SK-N-SH (cell line): ENCODE data around the gene DDX50.

Source experiments
- EZH2phosphoT487 ChIP-seq: fragments of 200-600 bp; sonication (generic); IDR thresholded peaks from 2 replicates; pipeline ENCODE4 v1.6.1; 2017; ENCODE audit warnings: low read depth, mixed run types, mild to moderate bottlenecking, antibody characterized with exemption, moderate library complexity, borderline replicate concordance
- JUND ChIP-seq: IDR thresholded peaks from 2 replicates; pipeline ENCODE4 v1.4.0; 2012
- NFIC ChIP-seq: IDR thresholded peaks from 2 replicates; pipeline ENCODE4 v1.4.0; 2012; ENCODE audit warnings: borderline replicate concordance
- RCOR1 ChIP-seq: fragments of 150-350 bp; IDR thresholded peaks from 2 replicates; pipeline ENCODE4 v1.6.1; 2017; ENCODE audit warnings: antibody characterized with exemption, low read length
- TF ChIP-seq, protein P1 (sequence below): fragments of 200-600 bp; sonication (generic); IDR thresholded peaks from 2 replicates; pipeline ENCODE4 v1.6.1; 2017; ENCODE audit warnings: antibody characterized with exemption, mild to moderate bottlenecking, moderate library complexity

DNA sequence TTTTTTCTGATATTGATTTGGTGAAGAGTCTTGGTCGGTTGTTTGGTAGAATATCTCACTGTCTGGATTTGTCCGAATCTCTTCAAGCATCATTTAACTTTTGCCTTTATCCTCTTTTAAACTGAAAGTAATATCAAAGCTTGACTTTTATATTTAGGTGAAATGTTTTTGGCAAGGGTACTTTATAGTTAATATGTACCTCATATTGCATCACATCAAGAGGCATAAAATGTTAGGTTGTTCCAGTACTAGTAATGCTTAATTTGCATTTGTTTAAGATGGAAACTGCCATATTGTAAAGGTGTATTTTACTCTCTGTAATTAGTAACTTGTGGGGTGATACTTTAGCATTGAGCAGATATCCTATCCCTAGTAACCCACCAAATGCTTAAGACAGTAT lies 37.8 kb downstream of the DDX50 start:
- TF ChIP-seq EZH2phosphoT487: no peak
- TF ChIP-seq, protein P1, sequence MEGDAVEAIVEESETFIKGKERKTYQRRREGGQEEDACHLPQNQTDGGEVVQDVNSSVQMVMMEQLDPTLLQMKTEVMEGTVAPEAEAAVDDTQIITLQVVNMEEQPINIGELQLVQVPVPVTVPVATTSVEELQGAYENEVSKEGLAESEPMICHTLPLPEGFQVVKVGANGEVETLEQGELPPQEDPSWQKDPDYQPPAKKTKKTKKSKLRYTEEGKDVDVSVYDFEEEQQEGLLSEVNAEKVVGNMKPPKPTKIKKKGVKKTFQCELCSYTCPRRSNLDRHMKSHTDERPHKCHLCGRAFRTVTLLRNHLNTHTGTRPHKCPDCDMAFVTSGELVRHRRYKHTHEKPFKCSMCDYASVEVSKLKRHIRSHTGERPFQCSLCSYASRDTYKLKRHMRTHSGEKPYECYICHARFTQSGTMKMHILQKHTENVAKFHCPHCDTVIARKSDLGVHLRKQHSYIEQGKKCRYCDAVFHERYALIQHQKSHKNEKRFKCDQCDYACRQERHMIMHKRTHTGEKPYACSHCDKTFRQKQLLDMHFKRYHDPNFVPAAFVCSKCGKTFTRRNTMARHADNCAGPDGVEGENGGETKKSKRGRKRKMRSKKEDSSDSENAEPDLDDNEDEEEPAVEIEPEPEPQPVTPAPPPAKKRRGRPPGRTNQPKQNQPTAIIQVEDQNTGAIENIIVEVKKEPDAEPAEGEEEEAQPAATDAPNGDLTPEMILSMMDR: no peak
- no peak for TF ChIP-seq JUND
- no peak for TF ChIP-seq NFIC
- no peak for TF ChIP-seq RCOR1
